HepG2 (cell line): ENCODE measurements around the gene TP63. TPM values are rescaled to one million over a fixed set of nuclear protein-coding genes. Genes with fewer than 3 reads are reported as not detected.

Source experiments
- ATAC-seq: fragments of 200-7000 bp; cut with Tn5 transposase; 3 replicates; pipeline ENCODE4 v1.9.1; 2020; ENCODE audit warnings: mild to moderate bottlenecking, moderate library complexity
- BruUV-seq: library from RNA; stranded (reverse); fragments of 400-500 nt; replicated peaks from 2 replicates; lab custom pipeline; 2021; lab: Mats Ljungman, UMichigan
- CTCF ChIA-PET: fragments of 300-600 bp; formaldehyde crosslinking; extraction: SDS; loops from one replicate; lab custom pipeline; 2021; ENCODE audit warnings: low total read pairs, inconsistent platforms, low intra/inter-chr PET ratio; lab: Yijun Ruan, JAX
- POLR2A ChIA-PET: fragments of 350-600 bp; sonication (Branson Sonifier 250); formaldehyde crosslinking; loops from one replicate; lab custom pipeline; 2020; ENCODE audit warnings: antibody characterized with exemption, inconsistent platforms; lab: Yijun Ruan, JAX
- DNase-seq: peaks from one replicate; pipeline ENCODE4 v3.0.0-alpha.2; 2015; ENCODE audit warnings: low spot score
- FAIRE-seq: peaks from 3 replicates; lab custom pipeline; 2011; peaks lifted over from hg19 to GRCh38; lab: Jason Lieb, UNC
- H2AFZ ChIP-seq: one replicate; pipeline ENCODE4 v1.6.1; 2011; ENCODE audit warnings: low read length, inconsistent platforms
- H3K27ac ChIP-seq: fragments of 300-600 bp; 3 replicates; pipeline ENCODE4 v1.8.0; 2011; ENCODE audit warnings: mixed run types, mild to moderate bottlenecking, mixed read lengths, low read length, inconsistent platforms; ENCODE audit not compliant: insufficient read depth; ENCODE audit errors: extremely low read length
- H3K27me3 ChIP-seq, 2 experiments: fragments of 200-600 bp in 1 of 2; 2 replicates in 1 of 2; 3 replicates in 1 of 2; pipeline versions ENCODE4 v1.6.0 to v1.8.0; 2011; ENCODE audit warnings: low read length in 2 of 2, mild to moderate bottlenecking in 2 of 2, moderate library complexity in 2 of 2, inconsistent platforms in 1 of 2; ENCODE audit not compliant: insufficient read depth in 2 of 2, control insufficient read depth in 1 of 2
- H3K36me3 ChIP-seq, 2 experiments: fragments of 200-600 bp in 1 of 2; replicated peaks in 1 of 2; 2 replicates in 1 of 2; 3 replicates in 1 of 2; pipeline versions ENCODE4 v1.5.1 to v1.8.0; 2011; ENCODE audit warnings: low read length in 2 of 2, inconsistent platforms in 1 of 2; ENCODE audit not compliant: insufficient read depth in 2 of 2, control insufficient read depth in 1 of 2
- H3K4me1 ChIP-seq: 2 replicates; pipeline ENCODE4 v1.5.1; 2012; ENCODE audit warnings: low read length, inconsistent platforms; ENCODE audit not compliant: insufficient read depth
- H3K4me2 ChIP-seq: 2 replicates; pipeline ENCODE4 v1.6.0; 2011; ENCODE audit warnings: low read depth, low read length, inconsistent platforms
- H3K4me3 ChIP-seq, 3 experiments: fragments of 200-600 bp in 1 of 3; sonication (generic), shearing (Covaris generic) in 1 of 3; replicated peaks in 1 of 3; 2 replicates each; pipeline ENCODE4 v1.5.1; 2011 to 2016; ENCODE audit warnings: low read length in 3 of 3, inconsistent platforms in 2 of 3, low read depth in 2 of 3, mild to moderate bottlenecking in 2 of 3, control low read depth in 1 of 3, mixed read lengths in 1 of 3; ENCODE audit not compliant: insufficient read depth in 1 of 3
- H3K79me2 ChIP-seq: one replicate; pipeline ENCODE4 v1.6.1; 2011; ENCODE audit warnings: low read length, inconsistent platforms; ENCODE audit not compliant: insufficient read depth
- H3K9ac ChIP-seq: 2 replicates; pipeline ENCODE4 v1.6.0; 2011; ENCODE audit warnings: mild to moderate bottlenecking, low read depth, low read length, inconsistent platforms; ENCODE audit not compliant: insufficient read depth
- H3K9me3 ChIP-seq: 2 replicates; pipeline ENCODE4 v1.5.1; 2012; ENCODE audit warnings: mild to moderate bottlenecking, low read length
- H4K20me1 ChIP-seq: 2 replicates; pipeline ENCODE4 v1.6.0; 2011; ENCODE audit warnings: inconsistent platforms, mild to moderate bottlenecking, low read length, moderate library complexity; ENCODE audit not compliant: insufficient read depth
- EED ChIP-seq: sonication (generic); formaldehyde crosslinking; IDR thresholded peaks from 2 replicates; pipeline ENCODE4 v1.5.0; 2020; ENCODE audit warnings: mild to moderate bottlenecking, missing genetic modification reagents
- FOXJ3 ChIP-seq: sonication (generic); formaldehyde crosslinking; IDR thresholded peaks from 2 replicates; pipeline ENCODE4 v1.4.0; 2020; ENCODE audit warnings: missing genetic modification reagents, mild to moderate bottlenecking, borderline replicate concordance
- HDAC2 ChIP-seq: sonication (generic); formaldehyde crosslinking; IDR thresholded peaks from 2 replicates; pipeline ENCODE4 v1.4.0; 2020; ENCODE audit warnings: missing genetic modification reagents
- HNF4G ChIP-seq, 2 experiments: sonication (generic) in 1 of 2; formaldehyde crosslinking in 1 of 2; IDR thresholded peaks; 2 replicates each; pipeline versions ENCODE4 v1.4.0 to v1.6.1; 2011 to 2020; ENCODE audit warnings: borderline replicate concordance in 2 of 2, low read depth in 2 of 2, mild to moderate bottlenecking in 2 of 2, low read length in 1 of 2, missing genetic modification reagents in 1 of 2, moderate library complexity in 1 of 2
- HNRNPUL1 ChIP-seq: fragments of 200-400 bp; formaldehyde crosslinking; IDR thresholded peaks from 2 replicates; pipeline ENCODE4 v1.6.1; 2017; ENCODE audit warnings: low read depth, mild to moderate bottlenecking, low read length, moderate library complexity
- ZNF543 ChIP-seq: sonication (generic); formaldehyde crosslinking; IDR thresholded peaks from 2 replicates; pipeline ENCODE4 v1.4.0; 2020; ENCODE audit warnings: mild to moderate bottlenecking, missing genetic modification reagents
- whole genome bisulfite sequencing: methylation state at CpG from one replicate; pipeline ENCODE4 v1.1.6; 2017; ENCODE audit warnings: low lambda C conversion rate; 5-methylcytosine and 5-hydroxymethylcytosine counted together
- in situ Hi-C: cut with HindIII; loops from 2 replicates; pipeline ENCODE4 v1.10.0; 2017; ENCODE audit warnings: low pct_unique_long_range_greater_than_20kb; ENCODE audit not compliant: extremely low pct_ligation_motif_present
- intact Hi-C: fragments of 100-400 bp; cut with micrococcal nuclease; formaldehyde crosslinking; loops from one replicate; pipeline ENCODE4 v1.10.0; 2022; ENCODE audit not compliant: unreplicated experiment
- polyA plus RNA-seq, 8 experiments: library from polyadenylated mRNA; depleted of rRNA in 3 of 8; stranded (reverse) in 7 of 8; unstranded in 1 of 8; fragments of >200 nt; fragmentation: Illumina TruSeq in 4 of 8; extraction: Trizol in 4 of 8; gene quantifications; 2 replicates each; pipeline versions ENCODE4 v1.2.1 to v1.2.3, GENCODE V29; 2011 to 2016; ENCODE audit warnings: low read depth in 4 of 8, missing spikeins in 1 of 8, mixed read lengths in 1 of 8; ENCODE audit not compliant: insufficient read depth in 1 of 8
- total RNA-seq, 5 experiments: library from RNA; depleted of rRNA; stranded (reverse); fragments of >200 nt; fragmentation: Illumina TruSeq; extraction: Trizol; gene quantifications; 2 replicates each; pipeline ENCODE4 v1.2.3, GENCODE V29; 2016; ENCODE audit warnings: low read depth in 1 of 5
- TF ChIP-seq, protein P1 (sequence below): sonication (generic); formaldehyde crosslinking; IDR thresholded peaks from 2 replicates; pipeline ENCODE4 v1.8.1; 2023; ENCODE audit warnings: mild to moderate bottlenecking, missing genetic modification reagents
- TF ChIP-seq, protein P2 (sequence below): sonication (generic); formaldehyde crosslinking; IDR thresholded peaks from 2 replicates; pipeline ENCODE4 v1.4.0; 2020; ENCODE audit warnings: missing genetic modification reagents
- TF ChIP-seq, protein P3 (sequence below): sonication (generic); formaldehyde crosslinking; IDR thresholded peaks from 2 replicates; pipeline ENCODE4 v1.4.0; 2020; ENCODE audit warnings: low read depth, mild to moderate bottlenecking, missing genetic modification reagents

TP63 gene
- total and polyA plus RNA-seq, 2 of the 13 experiments (the other 11 are each of a cell fraction or from before 2014, with no cell fraction given), result not detected

DNA sequence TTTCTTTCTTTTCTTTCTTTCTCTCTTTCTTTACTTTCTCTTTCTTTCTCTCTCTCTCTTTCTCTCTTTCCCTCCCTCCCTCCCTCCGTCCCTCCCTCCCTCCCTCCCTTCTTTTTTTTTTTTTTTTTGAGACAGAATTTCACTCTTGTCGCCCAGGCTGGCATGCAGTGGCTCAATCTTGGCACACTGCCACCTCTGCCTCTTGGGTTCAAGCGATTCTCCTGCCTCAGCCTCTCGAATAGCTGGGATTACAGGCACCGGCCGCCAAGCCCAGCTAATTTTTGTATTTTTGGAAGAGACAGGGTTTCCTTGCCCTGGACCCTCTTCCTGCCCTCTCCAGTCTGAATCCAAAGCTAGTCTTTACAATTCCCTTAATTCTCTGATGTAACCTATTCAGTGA, 102.9 kb downstream of the TP63 start:
- TF ChIP-seq FOXJ3 (CRISPR knock-in tag), result no peak
- TF ChIP-seq, protein P1, sequence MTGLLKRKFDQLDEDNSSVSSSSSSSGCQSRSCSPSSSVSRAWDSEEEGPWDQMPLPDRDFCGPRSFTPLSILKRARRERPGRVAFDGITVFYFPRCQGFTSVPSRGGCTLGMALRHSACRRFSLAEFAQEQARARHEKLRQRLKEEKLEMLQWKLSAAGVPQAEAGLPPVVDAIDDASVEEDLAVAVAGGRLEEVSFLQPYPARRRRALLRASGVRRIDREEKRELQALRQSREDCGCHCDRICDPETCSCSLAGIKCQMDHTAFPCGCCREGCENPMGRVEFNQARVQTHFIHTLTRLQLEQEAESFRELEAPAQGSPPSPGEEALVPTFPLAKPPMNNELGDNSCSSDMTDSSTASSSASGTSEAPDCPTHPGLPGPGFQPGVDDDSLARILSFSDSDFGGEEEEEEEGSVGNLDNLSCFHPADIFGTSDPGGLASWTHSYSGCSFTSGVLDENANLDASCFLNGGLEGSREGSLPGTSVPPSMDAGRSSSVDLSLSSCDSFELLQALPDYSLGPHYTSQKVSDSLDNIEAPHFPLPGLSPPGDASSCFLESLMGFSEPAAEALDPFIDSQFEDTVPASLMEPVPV, result no peak
- TF ChIP-seq, all 625 proteins: peak for 0
- POLR2A ChIA-PET, result no interaction called here
- CTCF ChIA-PET, result no interaction called here
- Histone ChIP-seq H3K79me2 (no peaks in the 10 kb centered on the region), H4K20me1 (no peaks in the 10 kb centered on the region), H3K4me1 (no peaks in the 10 kb centered on the region), H3K9ac (no peak overlapping the region), H2AFZ (no peak overlapping the region), H3K27ac (no peak overlapping the region), H3K4me2 (no peak overlapping the region), H3K27me3 (no peaks in the 10 kb centered on the region; a peak in 1 of 5 replicates), H3K4me3 (no peak overlapping the region), H3K9me3 (no peaks in the 10 kb centered on the region), H3K36me3 (no peaks in the 10 kb centered on the region)
- WGBS, result 31% methylated on average over 6 of the region's 6 CpGs
- FAIRE-seq (no peak), ATAC-seq (no peak), DNase-seq (no peak)
- BruUV-seq, result no TSS peak
- intact Hi-C loops (no loop called here), in situ Hi-C loops (no loop called here)

DNA sequence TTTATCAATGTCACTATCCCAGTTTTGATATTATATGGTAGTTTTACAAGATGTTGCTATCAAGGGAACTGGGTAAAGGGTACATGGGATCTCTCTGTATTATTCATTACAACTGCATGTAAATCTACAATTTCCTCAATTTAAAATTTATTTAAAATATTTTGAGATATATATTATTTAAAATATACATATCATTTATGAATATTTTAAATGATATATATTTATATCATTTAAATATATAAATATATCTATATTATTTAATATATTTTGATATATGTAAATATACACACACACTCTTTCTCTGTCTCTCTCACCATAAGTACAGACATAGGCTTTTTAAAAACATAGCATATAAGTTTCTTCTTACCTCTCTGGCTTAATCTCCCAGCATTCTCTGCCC, 104.7 kb downstream of the TP63 start:
- ATAC-seq (no peak), DNase-seq (no peak), FAIRE-seq (no peak)
- intact Hi-C loops, result no loop called here
- no peak overlapping the region for H3K4me2 ChIP-seq
- no TSS peak for BruUV-seq
- no peaks in the 10 kb centered on the region for H3K79me2 ChIP-seq
- H3K9me3 ChIP-seq, result no peaks in the 10 kb centered on the region
- no peak overlapping the region for H3K27ac ChIP-seq
- no peaks in the 10 kb centered on the region for H3K36me3 ChIP-seq
- no peaks in the 10 kb centered on the region for H3K4me1 ChIP-seq
- H4K20me1 ChIP-seq, result no peaks in the 10 kb centered on the region
- no peak overlapping the region for H3K9ac ChIP-seq
- in situ Hi-C loops, result no loop called here
- H2AFZ ChIP-seq, result no peak overlapping the region
- H3K4me3 ChIP-seq, result no peak overlapping the region
- ChIA-PET CTCF (no interaction called here), POLR2A (no interaction called here)
- no peaks in the 10 kb centered on the region for H3K27me3 ChIP-seq
- TF ChIP-seq EED (CRISPR knock-in tag), result no peak
- TF ChIP-seq, protein P2, sequence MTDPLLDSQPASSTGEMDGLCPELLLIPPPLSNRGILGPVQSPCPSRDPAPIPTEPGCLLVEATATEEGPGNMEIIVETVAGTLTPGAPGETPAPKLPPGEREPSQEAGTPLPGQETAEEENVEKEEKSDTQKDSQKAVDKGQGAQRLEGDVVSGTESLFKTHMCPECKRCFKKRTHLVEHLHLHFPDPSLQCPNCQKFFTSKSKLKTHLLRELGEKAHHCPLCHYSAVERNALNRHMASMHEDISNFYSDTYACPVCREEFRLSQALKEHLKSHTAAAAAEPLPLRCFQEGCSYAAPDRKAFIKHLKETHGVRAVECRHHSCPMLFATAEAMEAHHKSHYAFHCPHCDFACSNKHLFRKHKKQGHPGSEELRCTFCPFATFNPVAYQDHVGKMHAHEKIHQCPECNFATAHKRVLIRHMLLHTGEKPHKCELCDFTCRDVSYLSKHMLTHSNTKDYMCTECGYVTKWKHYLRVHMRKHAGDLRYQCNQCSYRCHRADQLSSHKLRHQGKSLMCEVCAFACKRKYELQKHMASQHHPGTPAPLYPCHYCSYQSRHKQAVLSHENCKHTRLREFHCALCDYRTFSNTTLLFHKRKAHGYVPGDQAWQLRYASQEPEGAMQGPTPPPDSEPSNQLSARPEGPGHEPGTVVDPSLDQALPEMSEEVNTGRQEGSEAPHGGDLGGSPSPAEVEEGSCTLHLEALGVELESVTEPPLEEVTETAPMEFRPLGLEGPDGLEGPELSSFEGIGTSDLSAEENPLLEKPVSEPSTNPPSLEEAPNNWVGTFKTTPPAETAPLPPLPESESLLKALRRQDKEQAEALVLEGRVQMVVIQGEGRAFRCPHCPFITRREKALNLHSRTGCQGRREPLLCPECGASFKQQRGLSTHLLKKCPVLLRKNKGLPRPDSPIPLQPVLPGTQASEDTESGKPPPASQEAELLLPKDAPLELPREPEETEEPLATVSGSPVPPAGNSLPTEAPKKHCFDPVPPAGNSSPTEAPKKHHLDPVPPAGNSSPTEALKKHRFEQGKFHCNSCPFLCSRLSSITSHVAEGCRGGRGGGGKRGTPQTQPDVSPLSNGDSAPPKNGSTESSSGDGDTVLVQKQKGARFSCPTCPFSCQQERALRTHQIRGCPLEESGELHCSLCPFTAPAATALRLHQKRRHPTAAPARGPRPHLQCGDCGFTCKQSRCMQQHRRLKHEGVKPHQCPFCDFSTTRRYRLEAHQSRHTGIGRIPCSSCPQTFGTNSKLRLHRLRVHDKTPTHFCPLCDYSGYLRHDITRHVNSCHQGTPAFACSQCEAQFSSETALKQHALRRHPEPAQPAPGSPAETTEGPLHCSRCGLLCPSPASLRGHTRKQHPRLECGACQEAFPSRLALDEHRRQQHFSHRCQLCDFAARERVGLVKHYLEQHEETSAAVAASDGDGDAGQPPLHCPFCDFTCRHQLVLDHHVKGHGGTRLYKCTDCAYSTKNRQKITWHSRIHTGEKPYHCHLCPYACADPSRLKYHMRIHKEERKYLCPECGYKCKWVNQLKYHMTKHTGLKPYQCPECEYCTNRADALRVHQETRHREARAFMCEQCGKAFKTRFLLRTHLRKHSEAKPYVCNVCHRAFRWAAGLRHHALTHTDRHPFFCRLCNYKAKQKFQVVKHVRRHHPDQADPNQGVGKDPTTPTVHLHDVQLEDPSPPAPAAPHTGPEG (CRISPR knock-in tag), result no peak
- TF ChIP-seq, protein P3, sequence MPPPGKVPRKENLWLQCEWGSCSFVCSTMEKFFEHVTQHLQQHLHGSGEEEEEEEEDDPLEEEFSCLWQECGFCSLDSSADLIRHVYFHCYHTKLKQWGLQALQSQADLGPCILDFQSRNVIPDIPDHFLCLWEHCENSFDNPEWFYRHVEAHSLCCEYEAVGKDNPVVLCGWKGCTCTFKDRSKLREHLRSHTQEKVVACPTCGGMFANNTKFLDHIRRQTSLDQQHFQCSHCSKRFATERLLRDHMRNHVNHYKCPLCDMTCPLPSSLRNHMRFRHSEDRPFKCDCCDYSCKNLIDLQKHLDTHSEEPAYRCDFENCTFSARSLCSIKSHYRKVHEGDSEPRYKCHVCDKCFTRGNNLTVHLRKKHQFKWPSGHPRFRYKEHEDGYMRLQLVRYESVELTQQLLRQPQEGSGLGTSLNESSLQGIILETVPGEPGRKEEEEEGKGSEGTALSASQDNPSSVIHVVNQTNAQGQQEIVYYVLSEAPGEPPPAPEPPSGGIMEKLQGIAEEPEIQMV, result no peak
- no peak for TF ChIP-seq HNRNPUL1
- TF ChIP-seq HDAC2 (CRISPR knock-in tag), result no peak
- TF ChIP-seq ZNF543, result no peak
- TF ChIP-seq HNF4G (IDR thresholded peaks at IDR 0.05; ENCODE audit: borderline replicate concordance, low read depth, low read length), result no peak
- TF ChIP-seq HNF4G (CRISPR knock-in tag; IDR thresholded peaks at IDR 0.05; ENCODE audit: borderline replicate concordance, low read depth), result no peak
